HG02981 (cell line): ENCODE data around the gene CUBN.

Experiments used
- ATAC-seq: cut with Tn5 transposase; IDR thresholded peaks from one replicate; pipeline ENCODE4 v1.9.1; 2021; ENCODE audit warnings: mild to moderate bottlenecking, moderate library complexity; ENCODE audit not compliant: unreplicated experiment

The CUBN gene

DNA sequence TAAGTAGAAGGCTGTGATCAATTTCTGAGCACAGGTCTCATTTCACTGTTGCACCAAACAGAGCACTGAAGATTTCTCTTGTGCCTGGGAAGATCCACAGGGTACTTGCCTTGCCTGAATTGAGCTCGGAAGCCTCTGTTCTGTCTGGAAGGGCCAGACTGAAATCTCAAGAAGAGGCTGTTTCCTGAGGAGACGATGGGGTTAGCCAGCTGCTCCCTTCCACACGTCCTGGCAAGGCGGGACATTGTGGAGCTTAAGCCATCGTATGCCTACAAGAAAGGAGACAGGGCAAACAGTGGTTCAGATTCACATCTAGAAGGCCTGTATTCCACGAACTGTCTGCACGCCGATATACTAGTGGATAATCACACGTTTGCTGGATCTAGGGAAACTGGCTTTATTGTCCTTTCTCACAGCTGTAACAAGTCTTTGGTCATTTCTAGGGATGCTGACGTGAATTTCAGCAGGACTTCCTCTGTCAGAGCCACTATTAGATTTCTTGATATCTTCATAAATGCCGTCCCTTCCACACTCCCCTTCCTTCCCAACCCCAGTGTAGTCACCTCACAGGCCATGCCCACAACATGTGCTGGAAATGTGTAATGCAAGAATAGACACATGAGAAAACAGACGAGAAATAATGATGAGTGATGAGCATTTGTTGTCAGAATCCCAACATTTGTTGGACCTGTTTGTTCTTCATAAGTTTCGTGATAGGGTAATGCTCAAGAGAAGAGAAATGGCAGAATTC, 175.2 kb downstream of the CUBN start:
- no peak for ATAC-seq

DNA sequence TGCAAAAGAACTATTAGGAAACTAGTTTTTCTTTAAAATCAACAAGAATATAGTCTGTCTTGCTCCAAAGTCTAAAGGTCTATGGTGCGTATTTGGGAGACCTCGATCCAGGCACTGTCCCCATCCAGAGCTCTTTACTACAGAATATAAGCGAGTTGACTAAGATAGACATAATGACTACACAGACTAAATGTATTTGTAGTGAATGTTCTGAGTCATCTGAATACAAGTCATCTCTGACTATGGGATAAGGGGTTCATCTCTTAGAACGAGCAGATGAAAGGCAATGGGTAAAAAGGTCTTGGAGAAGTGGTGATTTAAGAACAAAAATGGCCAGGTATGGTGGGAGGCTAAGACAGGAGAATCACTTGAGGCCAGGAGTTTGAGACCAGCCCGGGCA, 176.3 kb downstream of the CUBN start:
- ATAC-seq: no peak

DNA sequence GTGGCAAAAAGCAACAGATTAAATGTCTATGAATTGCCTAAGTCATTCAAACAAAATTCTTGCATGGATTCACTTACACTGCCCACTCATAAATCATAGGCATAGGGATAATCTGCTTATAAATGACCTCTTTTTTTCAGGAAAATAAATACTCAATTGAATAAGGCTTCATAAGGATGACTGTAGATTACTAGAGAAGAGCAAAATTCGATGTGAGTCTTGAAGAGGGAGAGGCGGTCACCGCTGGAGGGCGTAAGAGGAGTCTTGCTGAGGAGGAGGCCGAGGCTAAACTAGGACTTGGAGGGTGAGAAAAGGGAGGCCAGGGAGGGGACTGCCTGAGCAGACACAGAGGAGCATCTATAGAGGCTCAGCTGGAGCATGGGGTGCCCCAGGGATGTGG, 177.0 kb downstream of the CUBN start:
- no peak for ATAC-seq

DNA sequence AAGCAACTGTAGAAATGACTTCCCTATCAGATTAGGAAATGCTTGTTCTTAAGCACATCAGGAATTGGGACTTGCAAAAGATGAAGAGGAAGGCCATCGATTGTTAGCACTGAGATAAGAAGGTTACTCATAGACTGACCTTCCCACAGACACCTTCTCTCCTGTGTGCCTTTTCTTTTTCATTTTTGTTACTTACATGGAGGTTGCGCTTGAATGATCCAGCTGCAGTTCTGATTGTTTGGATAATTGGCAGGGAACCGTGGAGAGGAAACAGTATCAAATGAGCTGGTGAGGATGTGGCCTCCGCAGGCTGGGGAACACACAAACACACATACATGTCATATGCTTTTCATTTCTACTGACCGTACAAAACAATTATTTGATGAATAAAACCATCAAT, 177.5 kb downstream of the CUBN start:
- ATAC-seq: no peak

DNA sequence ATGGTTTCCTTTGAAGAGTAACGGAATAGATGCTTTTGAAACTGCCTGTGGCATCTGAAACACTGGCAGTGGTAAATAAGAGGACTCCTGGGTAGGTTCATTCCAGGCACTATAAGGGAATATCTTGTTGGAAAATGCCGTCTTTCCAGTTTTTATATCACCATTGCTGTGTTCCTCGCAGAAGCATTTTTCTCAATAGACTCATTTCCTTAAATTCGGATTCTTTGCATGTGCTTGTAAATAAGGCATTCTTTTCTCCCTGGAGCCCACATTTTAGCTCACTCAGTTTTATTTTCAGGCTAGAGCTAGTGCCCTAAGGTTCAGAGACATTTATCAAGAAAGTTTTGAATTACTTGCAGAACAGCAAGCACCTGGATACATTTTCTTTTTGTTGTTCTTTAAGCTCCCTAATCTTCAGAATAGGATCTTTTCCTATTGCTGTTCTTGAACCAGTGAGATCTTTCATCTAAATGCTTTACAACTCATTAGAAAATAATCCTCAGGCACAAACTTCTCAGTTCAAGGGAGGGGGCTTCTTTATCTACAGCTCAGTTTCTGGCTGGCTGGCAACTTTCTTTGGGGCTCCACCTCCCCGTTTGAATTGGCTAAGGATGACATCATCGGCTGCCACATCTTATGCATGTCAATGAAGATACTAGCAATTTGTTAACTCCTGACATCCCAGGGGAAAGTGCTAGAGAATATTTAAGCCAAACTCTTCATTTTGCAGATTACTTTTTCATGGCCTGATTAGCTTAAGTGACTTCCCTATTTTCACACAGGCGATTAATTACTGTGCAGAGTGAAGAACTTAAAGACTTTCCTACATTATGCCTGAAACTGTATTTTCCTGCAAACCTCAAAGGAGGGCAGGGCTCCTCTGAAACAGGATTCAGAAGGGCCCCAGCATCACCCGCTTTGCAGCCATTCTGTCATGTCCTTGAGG, 178.7 kb downstream of the CUBN start:
- ATAC-seq: no peak

DNA sequence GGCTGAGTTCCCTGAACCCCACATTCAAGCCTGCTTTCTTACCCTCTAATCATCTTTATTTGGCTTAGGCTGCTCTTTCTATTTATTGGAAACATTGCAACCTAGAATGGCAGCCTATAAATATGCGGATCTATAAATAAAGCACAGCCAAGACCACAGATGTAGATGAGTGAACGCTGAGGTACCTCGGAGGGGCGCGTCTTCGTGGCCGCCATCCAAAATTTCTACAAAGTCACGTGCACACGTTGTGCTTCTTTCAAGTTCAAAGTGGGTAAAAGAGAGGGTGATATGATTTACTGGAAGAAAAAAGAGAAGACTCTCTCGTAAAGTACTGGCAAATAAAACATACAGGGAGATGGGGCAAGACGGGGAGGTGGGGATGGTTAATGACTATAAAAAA, 179.8 kb downstream of the CUBN start:
- no peak for ATAC-seq

DNA sequence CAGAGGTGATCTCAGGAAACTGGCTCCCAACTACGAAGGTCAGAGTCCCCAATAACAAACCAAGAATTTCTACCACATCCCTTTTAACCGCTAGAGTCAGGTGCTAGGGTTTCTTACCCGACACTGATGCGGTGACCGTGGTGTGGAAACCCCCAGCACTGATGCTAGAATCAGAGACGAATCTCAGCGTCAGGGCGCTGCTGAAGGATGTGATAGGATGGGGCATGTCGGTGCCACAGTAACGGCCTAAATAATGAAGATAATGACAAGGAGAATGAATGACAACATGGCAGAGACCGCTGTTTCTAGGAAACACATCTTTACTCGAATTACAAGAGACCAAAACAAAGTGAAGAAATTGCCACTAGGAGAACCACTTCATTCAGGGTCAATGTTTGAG, 181.2 kb downstream of the CUBN start:
- no peak for ATAC-seq

DNA sequence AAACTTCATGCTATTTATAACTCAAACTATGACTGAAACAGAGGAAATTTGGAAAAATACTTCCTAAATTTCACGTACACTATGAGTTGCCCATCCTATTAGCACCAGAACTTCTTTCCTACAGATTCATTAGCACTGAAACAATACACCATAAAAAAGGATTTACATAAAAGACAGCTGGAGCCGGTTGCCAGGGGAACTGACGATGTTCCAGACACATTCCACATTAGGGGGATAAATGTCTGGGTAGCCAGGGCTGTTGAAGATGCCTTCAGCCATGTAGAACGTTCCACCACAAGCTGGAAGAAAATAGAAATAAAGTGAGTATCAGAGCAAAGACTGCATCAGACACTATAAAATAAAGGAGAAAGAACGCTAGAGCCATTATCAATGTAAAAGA, 182.5 kb downstream of the CUBN start:
- ATAC-seq: no peak

DNA sequence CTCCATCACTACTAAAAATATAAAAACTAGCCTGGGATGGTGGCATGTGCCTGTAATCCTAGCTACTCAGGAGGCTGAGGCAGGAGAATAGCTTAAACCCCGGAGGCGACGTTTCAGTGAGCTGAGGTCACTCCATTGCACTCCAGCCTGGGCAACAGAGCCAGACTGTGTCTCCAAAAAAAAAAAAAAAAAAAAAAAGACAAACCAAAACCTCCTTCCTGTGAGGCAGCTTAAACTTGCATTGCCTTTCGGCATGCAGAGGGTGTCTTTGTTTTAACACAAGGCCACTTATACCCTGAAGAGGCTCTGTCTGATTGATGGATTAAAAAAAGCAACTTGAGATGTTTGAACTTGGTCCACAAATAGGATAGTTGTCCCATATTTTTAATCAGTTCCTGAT, 184.0 kb downstream of the CUBN start:
- ATAC-seq: no peak

DNA sequence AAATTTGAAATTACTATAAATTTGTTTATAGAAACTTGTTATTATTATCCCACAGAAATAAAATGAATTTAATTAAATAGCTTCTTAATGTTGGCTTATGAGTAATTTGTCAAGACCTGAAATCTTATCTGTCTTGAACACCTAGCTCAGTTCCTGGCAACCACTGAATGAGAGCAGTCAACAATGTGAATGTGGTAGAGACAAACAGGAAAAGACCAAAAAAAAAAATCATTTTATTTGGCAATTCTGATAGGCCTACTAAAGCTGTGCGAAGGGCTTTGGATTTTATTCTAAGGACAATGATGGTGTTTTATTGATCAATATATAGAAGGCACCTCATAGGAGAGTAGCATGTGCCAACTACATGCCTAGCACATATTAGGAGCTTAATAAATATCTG, 184.6 kb downstream of the CUBN start:
- ATAC-seq: no peak

DNA sequence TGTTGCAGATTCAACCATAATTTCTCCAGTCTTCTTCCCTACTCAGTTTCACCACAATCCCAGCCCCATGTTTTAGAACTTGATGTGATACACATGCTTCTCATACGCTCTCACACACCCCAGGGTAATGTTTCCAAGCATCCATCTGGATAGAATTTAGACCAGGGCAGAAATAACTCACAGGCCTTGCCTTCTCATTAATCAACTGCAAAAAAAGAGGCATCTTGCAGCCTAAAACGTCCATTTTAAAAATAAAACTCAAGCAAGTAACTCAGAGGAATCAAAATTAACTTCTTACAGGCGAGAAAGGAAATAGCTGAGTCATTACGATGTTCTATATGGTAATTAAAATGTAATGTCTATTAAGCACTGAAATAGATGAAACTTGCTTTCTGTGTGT, 185.2 kb downstream of the CUBN start:
- ATAC-seq: no peak

DNA sequence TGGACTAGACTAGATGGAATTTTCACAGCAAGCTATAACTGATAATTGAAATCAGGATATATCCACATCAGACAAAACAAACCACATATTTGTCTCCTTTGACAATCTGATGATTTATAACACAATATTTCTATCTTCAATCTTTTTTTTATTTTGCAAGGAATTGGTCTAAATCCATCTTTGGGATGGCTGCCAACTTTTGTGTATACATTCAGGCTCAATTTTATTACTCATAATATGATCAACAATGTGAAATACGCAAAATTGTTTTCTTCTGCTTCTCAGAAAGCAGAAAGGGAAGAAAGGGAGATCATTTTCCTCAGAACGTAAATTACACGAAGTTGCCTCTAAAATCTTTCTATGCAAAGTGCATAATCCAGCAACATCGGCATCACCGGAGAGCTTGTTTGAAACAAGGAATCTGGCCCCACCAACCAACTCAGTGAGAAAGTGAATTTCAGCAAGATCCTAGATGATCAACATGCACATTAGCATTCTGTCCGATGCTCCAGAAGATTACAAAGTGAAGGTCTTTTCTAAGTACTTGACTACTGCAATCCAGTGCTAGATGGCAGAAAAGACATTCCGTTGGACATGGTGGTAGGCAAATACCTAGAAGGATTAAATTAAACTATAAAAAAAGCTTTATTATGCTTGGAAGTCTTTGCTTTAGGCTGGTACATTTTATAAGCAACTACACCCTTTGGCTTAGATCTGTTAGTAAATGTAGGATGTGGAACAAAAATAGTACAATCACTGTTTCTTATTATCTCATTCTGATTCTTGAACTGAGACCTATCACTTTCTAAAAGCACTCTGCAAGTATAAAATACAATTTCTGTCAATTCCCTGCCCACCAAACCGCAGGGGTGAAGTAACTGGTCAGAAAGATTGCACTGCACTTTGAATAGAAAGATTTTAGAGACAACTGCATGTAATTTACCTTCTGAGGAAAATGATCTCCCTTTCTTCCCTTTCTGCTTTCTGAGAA, 186.0 kb downstream of the CUBN start:
- no peak for ATAC-seq

DNA sequence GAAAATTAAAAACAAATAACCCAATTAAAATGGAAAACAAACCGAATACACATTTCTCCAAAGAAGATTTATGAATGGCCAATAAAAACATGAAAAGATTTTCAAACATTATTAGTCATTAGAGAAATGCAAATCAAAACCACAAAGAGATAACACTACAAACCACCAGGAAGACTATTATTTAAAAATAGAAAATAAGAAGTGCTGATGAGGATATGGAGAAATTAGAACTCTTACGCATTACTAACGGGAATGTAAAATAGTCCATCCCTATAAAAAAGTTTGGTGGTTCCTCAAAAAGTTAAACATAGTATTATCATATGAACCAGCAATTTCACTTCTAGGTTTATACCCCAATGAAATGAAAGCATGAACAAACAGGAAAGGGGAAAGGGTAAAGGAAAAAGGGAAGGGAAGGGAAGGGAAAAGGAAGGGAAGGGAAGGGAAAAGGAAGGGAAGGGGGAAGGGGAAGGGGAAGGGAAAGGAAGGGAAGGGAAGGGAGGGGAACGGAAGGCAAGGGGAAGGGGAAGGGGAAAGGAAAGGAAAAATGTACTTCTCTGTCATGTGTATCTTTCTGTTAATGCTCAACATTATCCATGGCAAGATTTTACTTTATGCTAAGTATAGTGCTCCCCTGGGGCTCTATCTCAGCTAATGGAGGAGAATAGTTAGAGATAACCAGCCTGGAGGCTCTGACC, 187.1 kb downstream of the CUBN start:
- ATAC-seq: no peak

DNA sequence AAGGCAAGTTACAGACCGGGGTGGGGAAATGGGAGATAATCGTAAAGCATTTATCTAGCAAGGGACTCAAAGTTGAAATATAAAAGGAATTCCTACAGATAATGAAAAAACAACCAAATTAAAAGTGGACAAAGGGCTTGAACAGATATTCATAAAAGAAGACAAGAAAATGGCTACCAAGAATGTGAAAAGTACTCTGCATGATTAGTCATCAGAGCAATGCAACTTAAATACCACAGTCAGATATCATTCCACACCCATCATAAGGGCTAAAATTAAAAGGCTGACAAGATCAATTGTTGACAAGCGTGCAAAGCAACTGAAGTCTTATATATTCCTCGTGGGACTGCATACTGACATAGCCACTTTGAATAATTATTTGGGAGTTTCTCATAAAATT, 187.7 kb downstream of the CUBN start:
- no peak for ATAC-seq

DNA sequence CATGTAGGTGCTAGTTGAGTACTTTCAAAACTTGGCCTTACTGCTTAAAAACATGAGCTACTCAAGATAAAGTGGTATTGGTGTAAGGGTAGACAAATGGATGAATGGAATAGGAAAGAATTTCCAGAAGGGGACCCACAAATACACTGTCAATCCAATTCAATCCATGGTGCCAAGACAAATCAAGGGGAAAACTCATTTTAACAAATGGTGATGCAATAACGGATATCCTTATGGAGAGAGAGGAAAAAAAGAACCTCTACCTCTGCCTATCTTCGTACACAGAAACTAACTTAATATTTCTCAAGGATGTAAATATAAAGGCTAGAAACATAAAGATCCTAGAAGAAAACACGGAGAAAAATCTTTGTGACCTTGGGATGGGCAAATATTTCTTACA, 188.5 kb downstream of the CUBN start:
- no peak for ATAC-seq

DNA sequence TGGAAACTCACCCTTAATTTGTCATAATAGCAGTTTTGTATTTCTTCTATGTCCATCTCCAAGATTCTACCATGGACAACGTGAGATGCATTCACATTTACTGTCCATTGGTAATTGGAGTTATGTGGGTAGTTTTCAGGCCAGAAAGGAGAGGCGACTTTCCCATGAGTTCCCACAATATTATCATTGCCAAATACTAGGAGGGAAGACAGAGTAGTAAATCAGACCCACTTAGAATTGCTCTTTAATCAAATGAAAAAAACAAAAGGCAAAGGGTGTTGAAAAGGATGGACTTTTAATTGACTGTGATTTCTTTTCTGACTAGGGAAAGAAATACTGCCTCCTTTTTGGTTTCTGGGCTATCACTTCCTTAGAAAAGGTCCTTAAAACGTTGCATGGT, 190.7 kb downstream of the CUBN start:
- ATAC-seq: no peak

DNA sequence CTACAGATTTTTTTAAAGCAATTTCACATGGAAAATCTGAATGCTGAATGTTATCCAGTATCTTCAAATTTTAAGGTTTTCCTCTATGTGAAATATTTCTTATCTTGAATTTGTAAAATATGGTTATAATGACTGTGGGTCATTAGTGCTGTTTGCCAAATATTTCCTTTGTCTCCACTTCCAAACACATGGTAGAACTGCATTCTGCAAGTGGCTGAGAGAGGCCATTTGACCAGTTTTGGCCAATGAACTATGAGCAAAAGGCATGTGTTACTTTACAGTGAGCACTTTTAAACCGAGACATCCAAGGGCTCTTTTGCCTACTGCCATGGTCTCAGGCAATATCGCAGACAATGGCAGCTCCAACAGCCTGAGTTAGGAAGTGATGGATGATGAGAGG, 195.2 kb downstream of the CUBN start:
- ATAC-seq: no peak

DNA sequence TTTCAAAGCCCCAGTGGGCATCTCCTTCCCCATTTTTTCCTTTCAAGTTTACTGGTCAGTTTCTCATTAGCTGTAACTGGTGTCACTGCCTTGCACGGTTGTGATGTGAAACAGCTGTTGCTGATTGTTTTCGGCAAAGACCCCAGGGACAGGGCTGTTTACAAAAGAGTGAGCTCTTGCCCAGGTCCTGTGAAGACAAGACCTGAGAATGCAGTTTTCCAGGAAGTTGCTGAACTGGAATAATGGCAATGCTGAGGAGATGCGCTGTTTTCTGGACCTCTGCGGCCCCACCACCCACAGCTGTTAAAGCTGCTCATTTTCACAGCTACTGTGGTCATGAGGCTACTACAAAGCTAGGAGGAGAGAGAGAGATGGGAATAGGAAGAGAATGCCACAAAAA, 195.8 kb downstream of the CUBN start:
- ATAC-seq: no peak

DNA sequence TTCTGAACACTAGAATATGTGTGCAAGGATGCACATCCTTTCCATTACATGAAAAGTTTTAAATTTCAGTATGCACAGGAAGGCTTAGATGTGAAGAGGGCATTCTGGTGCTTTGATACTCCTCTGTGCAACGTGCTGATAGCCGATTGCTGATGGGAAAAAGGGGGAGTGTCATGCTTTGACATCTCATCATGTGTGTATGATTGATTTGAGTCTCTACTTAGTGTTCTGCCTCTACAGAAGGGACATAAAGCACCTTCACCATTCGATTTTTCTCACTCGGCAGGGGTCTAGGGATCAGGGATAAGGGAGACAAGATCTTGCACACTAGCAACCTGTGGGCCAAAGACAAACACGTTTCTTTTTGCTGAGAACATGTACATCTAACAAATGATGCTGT, 197.7 kb downstream of the CUBN start:
- ATAC-seq: no peak

DNA sequence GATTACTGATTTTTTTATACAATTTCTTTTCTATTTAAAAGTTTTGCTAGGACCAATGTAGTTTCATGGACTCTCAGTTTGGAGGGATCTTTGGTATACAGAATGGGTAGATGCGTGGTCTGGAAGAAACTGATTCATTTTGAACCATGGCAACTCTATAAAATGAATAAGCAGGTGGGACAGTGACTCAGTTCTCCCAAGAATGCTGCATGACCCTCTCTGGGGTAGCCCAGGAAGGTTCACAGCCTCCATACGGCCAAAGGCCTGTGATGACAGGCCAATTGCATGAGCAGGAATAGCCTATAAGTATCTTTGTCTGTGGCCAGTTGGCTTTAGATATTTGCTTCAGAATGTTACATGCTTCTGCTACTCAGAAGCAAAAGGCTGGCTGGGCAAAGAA, 199.1 kb downstream of the CUBN start:
- no peak for ATAC-seq

DNA sequence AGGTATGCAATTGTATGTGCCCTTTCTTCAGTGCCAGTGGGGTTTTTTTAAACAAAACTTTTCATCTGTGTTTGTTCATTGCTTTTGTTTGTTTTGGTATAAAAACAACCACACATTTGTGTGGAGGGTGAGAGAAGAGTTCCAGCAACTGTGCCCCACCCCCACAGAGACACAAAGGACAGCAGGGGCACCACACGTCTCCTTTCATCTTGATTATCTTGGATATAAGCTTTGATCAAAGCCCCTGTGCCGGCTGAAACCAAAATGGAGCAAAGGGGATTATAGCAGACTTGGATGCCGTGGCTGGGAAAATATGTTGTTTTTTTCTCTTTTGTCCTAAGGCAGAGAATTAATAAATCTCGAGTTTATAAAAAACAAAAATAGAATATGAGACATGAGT, 200.5 kb downstream of the CUBN start:
- no peak for ATAC-seq
